ENCODE results near the gene CANT1. TPM values are rescaled to one million over a fixed set of nuclear protein-coding genes. Genes with fewer than 3 reads are reported as not detected.
"Not testable (repeated sequence)": the region's sequence is repeated elsewhere in the genome, so short reads cannot be mapped to it uniquely, and the experiment has no call there.

Gene CANT1
- polyA plus RNA-seq, 1 donor, result 35.9 TPM

DNA sequence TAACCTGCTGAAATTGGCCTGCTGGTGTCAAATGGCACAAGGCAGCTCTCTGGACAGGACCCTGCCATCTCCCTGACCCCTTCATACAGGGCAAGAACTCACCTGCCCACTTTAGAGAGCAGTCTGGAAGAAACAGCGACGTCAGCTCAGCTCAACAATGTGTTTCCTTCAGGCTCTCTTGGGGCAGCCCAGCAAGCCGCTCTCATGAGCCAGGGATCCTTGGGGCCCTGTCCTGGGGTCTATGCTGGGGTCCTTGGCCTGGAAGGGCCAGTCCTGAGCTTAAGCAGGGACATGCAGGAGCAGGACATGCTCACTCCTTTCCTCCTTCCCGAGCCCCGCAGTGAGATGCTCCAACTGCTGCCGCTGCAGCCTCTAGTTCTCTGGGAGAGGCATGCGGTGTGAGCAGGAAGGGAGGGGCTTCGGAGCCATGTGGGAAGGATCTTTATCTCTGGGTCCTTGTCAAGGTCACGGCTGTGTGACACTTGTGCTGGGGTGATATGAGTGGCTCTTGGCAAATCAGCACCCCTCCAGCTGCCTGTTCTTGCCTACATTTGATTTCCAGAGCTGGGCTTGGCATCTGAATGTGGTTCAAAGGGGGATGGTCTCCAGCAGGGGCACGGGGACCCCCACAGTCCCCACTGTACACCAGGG lies 17.8 kb upstream of the CANT1 start:
- no peak for DNase-seq

DNA sequence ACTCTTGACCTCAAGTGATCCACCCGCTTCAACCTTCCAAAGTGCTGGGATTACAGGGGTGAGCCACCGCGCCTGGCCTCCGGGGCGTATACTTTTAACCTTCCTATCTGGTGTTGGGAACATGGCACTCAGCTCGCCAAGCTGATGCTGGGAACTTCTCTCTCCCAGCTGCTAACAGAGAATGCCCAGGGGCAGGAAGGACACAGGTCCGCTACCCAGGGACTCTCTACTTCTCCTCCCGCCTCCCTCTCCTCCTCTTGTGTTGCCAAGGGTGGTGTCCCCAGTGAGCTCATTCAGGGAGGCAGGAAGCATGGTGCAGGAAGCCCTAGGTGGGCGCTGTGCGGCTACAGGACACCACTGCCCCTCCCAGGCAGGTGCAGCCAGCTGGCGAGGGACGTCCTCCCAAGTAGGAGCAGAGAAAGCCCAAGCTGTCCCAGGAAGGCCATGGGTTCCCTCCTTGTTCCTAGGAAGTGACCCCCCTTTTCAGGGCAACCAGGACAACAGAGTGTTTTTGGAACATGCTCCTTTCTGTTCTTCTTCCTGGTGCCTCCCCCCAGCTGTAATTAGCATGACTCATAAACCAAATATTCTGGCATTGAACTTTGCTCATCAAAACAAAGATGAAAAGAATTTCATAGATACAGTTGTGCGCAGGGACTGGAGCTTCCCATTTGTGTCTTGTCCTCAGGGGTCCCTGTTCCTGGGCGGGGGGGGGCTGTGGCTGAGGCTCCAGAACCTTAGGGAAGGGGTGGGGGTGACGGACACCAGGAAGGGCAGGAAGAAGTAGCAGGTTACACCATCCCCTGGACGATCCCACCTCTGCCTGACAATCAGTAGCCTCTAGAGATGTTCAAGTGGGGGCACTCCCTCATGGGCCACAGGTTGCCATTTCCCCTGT lies 17.1 kb upstream of the CANT1 start:
- no peak for DNase-seq

DNA sequence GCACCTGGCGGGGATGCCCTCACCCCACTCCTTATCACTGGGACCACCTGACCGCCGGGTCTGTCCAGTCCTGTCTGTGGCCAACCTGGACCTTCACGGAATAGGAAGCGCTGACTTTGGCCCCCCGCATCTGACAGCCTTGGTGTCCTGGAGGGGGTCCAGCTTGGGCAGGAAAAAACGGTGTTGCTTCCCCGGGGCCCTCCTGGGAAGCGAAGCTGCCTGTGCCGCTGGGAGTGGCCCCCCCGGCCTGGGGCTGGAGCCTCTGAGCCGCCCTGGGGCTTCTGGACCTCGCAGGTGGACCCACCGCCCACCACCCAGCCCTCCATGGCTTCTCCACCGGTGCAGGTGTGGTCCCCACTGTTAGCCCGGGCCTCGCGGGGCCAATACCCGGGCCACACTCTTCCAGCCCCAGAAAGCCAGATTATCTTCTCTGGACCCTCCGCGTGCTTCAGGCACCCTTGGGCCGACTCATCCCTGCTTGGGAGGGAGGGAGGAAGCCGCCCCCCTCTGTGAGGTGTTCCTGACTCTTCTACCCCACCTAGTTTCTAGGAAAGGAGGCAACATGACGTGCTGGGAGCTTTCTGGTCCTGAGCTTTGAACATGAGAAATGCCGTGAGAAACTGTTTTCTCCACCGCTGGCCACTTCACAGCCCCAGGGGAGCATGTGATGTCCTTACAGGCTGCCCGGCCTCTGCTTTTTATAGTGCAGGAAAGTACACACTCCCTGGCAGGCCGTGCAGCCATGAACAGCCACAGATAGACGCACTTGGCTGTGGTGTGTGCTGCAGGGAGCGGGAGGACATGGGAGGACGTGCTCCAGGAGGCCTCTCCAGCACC lies 15.6 kb upstream of the CANT1 start:
- DNase-seq, result no peak

DNA sequence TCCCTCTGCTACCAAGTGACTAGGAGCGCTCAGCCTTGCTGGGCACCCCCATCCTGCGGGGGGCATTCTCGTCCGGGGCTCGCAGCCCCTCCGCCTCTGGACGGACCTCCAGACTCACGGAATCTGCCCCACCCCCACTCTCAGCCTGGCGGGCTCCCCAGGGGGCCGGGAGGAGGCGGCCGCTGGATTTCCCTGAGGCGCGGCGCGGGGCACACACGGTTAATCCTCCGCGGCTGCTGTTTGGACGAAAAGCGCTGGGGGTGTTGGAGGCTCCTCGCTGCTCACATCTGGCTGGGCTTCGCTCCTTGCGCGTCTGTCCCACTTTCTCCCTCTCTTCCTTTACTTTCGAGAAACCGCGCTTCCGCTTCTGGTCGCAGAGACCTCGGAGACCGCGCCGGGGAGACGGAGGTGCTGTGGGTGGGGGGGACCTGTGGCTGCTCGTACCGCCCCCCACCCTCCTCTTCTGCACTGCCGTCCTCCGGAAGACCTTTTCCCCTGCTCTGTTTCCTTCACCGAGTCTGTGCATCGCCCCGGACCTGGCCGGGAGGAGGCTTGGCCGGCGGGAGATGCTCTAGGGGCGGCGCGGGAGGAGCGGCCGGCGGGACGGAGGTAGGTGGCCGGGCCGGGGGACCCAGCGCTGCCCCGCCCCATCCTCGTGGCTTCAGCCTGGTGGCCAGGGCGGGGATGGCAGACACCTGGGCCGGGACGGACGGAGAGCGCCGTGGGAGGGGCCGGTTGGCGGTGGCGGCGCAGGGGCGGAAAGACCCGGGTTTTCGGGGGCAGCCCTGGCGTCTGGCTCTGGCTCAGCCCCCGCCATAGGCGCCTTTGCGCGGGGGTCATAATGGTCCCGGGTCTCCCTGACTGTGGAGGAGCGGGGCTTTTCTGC lies 14.6 kb upstream of the CANT1 start, which contains the start of gene C1QTNF1:
Gene C1QTNF1, plus strand, starts transcription at position 284 of the 886 bp plus-strand sequence. CDS start 19,800 bp downstream, outside the sequence.
- peak; percentile 73 for DNase-seq

DNA sequence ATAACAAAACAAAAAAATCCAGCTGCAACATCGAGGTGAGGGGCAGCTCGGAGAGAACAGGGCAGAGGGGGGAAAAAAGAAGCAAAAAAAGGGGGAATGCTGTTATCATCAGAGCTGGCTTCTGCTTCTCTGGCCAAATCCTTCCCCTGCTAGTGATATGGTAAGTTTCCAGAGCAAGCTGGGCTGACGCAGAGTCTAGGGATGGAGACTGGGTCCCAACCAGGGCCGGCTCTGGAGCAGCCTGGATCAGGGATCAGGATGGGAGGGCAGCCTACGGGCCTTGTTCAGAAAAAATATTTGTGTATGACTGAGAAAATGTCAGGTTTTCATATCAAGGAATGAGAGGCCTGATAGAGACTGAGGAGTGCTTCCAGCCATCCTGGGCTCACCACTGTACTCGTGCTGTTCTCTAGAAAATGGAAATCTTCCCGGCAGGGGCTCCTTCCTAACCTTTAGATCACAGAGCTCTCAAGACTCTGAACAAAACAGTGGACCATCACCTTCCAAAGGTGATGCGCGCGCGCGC lies 13.7 kb upstream of the CANT1 start:
- no peak for DNase-seq

DNA sequence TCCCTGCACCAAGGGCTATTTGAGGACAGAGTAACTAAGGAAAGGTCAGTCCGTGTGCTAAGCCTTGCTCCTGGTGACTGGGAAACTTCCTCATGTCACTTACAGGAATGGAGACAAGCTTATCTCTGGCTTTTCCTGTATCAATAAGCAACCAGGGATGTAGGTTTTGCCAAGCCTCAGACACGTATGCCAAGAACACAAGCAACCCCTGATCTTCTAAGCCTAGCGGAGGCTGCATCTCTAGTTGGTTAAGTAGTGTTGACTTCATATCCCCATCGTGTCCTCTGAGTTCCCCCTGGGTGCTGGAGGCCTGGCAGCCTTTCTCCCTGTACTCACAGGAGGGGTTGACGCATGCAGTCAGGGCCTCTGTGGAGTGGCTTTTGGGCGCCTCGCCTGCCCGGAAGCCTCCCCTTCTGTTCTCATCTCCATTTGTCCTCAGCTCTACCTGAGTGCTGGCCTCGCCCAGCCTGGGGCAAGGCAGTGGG lies 13.0 kb upstream of the CANT1 start:
- DNase-seq, result no peak

DNA sequence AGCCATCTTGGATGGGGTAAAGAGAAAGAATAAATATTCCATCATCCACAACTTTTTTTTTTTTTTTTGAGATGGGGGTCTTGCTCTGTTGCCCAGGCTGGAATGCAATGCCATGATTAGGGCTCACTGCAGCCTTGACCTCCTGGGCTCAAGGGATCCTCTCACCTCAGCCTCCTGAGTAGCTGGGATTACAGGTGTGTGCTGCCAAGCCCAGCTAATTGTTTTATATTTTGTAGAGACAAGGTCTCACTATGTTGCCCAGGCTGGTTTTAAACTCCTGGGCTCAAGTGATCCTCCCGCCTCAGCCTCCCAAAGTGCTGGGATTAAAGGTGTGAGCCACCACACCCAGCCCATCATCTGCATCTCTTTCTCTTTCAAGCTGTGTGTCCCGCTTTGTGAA lies 12.4 kb upstream of the CANT1 start:
- DNase-seq, result not testable (repeated sequence)

DNA sequence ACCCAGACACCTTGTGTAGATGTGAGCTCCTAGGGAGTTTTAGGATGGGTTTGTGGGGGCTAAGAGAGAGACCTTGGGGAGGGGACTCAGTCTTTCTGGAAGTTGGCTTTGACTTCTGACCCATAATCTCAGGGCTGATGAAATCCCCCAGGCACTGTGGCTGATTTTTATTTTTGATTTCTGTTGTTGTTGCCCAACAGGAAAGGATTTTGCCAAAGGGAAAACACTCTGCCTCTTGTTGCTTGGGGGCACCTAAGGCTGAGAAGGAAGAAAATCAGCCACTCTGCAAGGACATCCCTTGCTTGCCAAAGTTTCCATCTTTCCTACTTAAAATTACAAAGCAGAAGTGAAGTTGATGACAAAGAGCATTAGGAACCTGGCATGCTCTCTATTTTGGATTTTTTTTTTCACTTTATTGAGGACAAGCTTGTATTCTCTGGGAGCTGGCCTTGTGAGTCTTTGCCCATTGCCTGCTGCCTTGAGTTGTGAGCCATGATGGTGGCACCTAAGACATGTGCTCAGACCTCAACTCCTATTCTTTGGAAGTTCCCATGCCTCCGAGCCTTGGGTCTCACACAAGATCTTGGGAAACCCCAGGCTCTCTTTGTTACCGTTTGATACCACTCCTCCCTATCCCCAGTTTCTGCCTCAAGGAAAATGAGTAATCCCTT lies 11.2 kb upstream of the CANT1 start:
- no peak for DNase-seq

DNA sequence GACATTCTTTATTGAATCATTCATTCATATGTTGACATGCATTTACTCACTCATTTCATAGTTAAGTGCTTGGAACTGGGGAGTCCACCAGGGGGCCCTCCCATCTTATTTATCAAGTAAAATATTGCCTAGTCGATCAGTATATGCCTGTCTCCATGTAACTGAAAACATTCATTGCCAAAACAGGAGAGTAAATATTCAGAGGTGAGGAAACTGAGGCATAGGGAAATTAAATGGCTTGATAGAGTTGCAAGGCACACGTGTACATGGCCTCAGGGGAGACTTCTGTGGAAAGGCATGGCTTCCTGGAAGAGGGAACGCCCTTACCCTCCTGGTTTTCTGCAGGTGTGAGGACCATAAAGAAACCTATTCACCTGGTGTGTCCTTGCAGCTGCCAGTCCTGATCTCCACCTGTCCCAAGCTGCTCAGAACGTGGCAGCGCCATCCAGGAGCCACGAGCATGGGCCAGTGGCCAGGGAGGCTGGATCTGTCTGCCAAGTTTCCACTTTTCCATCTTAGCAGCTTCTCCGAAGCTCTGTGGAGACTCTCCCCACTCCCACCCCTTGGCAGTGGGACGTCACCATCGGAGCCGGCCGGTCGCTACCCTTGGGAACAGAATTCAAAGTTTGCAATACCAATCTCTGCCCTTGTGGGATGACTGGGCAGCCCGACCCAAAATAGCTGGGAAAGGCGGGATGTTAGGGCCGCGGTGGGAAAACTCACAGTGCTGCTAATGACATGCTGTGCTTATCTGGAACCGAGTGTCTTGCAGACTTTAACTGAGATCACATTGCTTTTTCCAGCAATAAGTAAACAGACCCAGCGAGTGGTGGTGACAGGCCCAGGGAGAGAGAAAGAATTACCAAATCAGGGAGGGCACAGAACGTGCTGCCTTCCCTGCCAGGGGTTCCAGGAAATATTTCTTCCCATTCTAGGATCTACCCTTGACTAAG lies 10.3 kb upstream of the CANT1 start:
- DNase-seq, result peak; percentile 71

DNA sequence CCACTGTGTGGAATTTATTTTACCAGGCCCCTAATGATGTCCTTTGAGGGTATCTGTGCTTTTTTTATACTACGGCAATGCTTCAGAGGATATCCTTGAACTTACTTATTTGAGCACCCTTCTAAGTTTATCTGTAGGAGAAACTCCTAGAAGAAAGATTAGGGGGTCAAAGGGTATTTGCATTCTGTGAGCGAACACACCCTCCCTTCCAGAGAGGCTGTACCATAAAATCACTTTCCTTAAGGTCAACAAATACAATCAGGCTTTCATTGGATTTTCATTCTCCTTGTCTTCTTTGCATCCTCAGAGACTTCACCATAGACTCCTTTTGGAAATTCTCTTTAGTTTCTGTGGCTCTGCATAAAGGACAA lies 9.7 kb upstream of the CANT1 start:
- DNase-seq, result no peak

DNA sequence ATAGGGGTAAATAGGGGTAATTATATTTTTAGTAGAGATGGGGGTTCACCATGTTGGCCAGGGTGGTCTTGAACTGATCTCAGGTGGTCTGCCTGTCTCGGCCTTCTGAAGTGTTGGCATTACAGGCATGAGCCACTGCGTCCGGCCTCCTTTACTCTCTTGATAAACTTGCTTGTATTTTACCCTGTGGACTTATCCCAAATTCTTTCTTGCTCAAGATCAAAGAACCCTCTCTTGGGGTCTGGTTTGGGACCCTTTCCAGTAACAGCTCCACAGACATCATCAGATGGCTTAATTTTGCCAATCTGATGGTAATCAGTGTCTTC lies 8.8 kb upstream of the CANT1 start:
- no peak for DNase-seq

DNA sequence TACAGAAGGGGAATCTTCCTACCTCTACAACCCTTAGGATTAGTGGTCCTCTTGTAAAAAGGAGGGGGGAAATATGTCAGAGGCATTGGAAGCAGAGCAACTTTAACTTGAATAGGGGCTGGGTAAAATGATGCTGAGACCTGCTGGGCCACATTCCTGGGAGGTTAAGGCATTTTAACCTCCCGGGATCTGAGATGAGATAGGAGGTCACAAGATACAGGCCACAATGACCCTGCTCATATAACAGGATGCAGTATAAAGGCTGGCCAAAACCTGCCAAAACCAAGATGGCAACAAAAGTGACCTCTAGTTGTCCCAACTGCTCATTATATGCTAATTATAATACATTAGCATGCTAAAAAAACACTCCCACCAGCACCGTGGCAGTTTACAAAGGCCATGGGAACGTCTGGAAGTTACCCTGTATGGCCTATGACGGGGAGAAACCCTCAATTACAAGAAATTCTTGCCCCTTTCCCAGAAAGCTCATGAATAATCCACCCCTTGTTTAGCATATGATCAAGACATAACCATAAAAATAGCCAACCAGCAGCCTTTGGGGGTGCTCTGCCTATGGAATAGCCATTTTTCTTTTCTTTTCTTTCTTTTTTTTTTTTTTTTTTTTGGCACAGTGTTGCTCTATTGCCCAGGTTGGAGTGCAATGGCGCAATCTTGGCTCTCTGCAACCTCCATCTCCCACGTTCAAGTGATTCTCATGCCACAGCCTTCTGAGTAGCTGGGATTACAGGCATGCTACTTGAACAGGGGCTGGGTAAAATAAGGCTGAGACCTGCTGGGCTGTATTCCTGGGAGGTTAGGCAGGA lies 8.2 kb upstream of the CANT1 start:
- DNase-seq, result no peak

DNA sequence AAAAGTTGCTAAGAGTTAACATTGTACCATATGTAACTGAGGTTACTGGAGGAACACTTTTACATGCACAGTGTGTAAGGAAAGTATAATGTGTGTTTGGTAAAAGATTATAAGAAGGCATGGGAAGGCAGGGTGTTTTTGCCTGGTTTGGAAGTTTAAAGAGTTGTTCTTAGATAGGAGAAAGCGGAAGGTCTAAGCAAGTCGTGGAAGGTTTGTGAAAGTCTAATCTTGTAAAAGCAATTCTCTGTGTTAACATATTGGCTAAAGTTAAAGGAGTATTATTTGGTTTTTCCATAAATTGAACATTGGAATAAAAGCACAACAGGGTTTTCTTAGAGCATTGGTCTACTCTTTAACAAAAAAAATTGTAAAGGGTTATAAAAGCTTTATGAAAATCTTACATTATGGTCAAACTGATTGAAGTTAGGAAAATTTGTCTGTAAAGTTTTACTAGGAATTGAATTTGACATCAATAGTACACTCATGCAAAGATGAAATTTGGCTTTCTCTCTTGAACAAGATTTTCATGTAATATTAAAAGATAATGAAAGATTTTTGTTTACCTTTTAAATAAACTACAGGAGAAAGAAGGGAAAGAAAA lies 4.7 kb upstream of the CANT1 start:
- DNase-seq, result no peak

DNA sequence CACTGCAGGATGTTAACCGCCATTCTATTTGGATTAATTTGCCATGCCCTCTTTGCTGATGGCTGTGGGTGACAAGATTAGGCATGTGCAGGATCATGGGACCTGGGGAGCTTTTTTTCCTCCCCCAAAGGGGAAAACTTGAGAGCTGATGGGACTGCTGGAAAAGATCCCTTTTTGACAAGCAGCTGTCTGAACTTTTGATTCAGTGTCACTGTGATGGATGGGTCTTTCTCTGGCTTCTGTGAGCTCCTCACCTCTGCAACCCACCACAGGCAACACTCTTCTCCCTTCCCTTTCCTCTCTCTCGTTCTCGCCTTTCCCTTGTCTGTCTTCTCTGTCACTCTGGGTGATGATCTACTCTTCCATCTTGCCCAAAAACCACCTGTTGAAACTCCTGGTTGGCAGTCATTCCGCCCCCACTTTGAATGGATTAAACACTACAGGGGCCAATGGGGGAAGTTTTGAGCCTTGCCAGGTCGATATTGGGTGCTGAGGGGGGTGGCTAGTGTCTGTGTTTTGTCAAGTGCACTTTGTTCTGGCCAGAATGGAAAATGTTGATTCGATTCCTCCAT lies 3.1 kb upstream of the CANT1 start:
- DNase-seq, result no peak

DNA sequence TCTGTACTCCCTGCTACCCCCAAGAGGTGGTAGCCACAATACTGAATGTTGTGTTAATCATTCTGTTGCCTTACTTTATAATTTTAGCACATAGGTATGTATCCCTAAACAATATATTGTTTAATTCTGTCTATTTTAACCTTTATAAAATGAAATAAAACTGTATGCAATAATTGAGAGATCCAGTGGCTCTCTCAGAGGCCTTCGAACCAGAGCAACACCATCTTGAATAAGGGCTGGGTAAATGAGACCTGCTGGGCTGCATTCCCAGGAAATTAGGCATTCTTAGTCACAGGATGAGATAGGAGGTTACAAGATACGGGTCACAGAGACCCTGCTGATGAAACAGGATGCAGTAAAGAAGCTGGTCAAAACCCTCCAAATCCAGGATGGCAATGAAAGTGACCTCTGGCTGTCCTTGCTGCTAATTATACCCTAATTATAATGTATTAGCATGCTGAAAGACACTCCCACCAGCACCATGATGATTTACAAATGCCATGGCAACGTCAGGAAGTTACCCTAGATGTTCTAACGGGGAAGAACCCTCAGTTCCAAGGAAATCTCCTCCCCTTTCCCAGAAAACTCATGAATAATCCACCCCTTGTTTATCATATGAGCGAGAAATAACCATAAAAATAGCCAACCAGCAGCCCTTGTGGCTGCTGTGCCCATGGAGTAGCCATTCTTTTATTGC lies 2.0 kb upstream of the CANT1 start:
- no peak for DNase-seq

DNA sequence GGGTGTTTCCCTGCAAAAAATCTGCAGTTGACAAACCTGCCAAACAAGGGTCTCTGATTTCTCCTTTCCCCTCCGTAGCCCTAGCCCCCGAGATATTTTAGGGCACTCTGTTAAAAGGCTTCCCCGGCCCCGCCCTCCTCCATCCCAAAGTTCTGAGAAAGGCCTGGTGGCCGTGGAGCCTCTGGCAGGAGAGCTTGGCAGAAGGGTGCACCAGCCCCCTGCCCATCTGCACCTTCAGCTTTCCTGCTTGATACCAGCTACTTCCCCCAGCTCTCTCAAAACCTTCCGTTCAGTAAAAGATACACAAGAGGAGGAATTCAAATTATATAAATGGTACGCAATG lies 711 bp upstream of the CANT1 start:
- DNase-seq, result no peak

DNA sequence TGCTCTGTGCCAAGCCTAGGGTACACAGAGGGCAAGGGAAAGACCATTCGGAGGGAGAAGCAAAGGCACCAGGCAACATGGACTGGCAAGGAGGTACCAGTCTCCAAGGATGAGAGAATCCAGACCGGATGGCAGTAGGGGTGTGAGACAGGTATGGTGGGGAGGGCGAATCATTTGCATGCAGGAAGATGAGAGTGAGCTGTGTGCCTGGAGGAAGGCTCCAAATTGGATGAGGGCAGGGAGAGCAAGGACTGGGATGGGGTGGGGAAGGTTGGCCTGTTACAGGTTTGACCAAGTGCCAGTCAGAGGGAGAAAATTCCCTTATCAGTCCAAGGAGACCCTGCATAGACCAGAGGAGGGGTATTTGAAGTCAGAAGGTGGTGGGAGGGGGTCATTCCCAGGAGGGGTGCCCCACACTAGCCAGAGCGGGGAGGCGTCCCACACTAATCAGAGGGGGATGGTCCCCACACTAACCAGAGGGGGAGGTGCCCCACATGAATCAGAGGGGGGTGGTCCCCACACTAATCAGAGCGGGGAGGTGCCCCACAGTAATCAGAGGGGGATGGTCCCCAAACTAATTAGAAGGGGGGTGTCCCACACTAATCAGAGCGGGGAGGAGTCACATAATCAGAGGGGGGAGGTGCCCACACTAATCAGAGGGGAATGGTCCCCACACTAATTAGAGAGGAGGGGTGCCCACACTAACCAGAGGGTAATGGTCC lies 737 bp downstream of the CANT1 start:
- DNase-seq, result no peak

Measured in hindlimb muscle (tissue), 1 donor.